Right cardiac atrium (tissue), 5 donors: Measurements from ENCODE around the gene THADA. TPM values are rescaled to one million over a fixed set of nuclear protein-coding genes. Genes with fewer than 3 reads are reported as not detected.
A peak's percentile ranks its signal among the peaks of the same experiment; 100 is the strongest.

Experiments
- ATAC-seq, 2 donors: fragments of 200-7000 bp; cut with Tn5 transposase; one replicate each; pipeline versions ENCODE4 v1.8.0 to v1.9.1; 2020; ENCODE audit warnings: moderate library complexity in 2 of 2, mild to moderate bottlenecking in 1 of 2
- DNase-seq, 3 donors: peaks; one replicate each; pipeline ENCODE4 v3.0.0-alpha.2; 2020
- H3K27ac ChIP-seq: one replicate; pipeline ENCODE4 v1.5.1; 2013; ENCODE audit warnings: mild to moderate bottlenecking, low read length, control low read depth, moderate library complexity
- H3K27me3 ChIP-seq: one replicate; pipeline ENCODE4 v1.6.1; 2013; ENCODE audit not compliant: control insufficient read depth, insufficient read depth
- H3K4me1 ChIP-seq: one replicate; pipeline ENCODE4 v1.6.1; 2013; ENCODE audit warnings: low read length; ENCODE audit not compliant: control insufficient read depth, insufficient read depth
- H3K4me3 ChIP-seq: one replicate; pipeline ENCODE4 v1.5.1; 2013; ENCODE audit warnings: low read length, control low read depth
- H3K9me3 ChIP-seq: one replicate; pipeline ENCODE4 v1.6.1; 2013; ENCODE audit warnings: low read length; ENCODE audit not compliant: control insufficient read depth
- WGBS: extraction: QIAGEN DNeasy Blood & Tissue Kit; methylation state at CpG from one replicate; pipeline ENCODE4 v1.1.7; 2013; 5-methylcytosine and 5-hydroxymethylcytosine counted together
- intact Hi-C, 4 donors: fragments of 100-400 bp; cut with DNase I; formaldehyde crosslinking; loops; one replicate each; pipeline versions ENCODE4 v1.11.0 to v1.14.0; 2022 to 2023
- polyA plus RNA-seq: library from polyadenylated mRNA; stranded (reverse); fragments of 200-250 nt; gene quantifications from one replicate; pipeline ENCODE4 v1.2.3, GENCODE V29; 2013
- total RNA-seq, 4 donors: library from RNA; stranded (reverse); fragmentation: NEBNext Ultra II Directional; extraction: Animal tissue kit (Norgen Biotek cat#: 25700); gene quantifications; one replicate each; pipeline ENCODE4 v1.2.1, GENCODE V29; 2021
- donor health status: healthy with polysubstance abuse.
- donor health status: DM: no; HTN: yes; CAD: no.
- donor health status: DM: no; HTN: no; CAD: no.
- donor health status: DM: no; HTN: yes; CAD: no; lungs with severe emphysema.
- donor health status: DM: yes; HTN: yes; CAD: no.

Gene THADA
- total and polyA plus RNA-seq, 5 donors: 10.6 to 20.7 (median 19.8) TPM

DNA sequence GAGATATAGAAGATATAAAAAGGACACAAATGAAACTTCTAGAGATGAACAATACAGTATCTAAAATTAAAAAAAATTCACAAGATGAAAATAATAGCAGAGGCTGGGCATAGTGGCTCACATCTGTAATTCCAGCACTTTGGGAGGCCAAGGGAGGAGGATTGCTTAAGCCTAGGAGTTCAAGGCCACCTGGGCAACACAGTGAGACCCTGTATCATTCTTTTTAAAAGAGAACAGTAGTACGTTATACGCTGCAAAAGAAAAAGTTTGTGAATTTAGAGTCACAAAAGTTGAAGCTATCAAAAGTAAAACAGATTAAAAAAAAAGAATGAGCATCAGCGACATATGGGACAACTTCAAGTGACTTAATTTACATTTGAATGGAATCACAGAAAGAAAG is 287.9 kb downstream of the THADA start:
- DNase-seq (no peak), ATAC-seq (no peak)
- no peak overlapping the region for H3K4me3 ChIP-seq
- intact Hi-C loops: no loop called here
- no peaks in the 10 kb centered on the region for H3K27me3 ChIP-seq
- WGBS: 97% methylated on average over 3 of the region's 3 CpGs
- peaks cover 18% of the 10 kb centered on the region for H3K4me1 ChIP-seq
- H3K27ac ChIP-seq: no peak overlapping the region
- H3K9me3 ChIP-seq: no peaks in the 10 kb centered on the region

DNA sequence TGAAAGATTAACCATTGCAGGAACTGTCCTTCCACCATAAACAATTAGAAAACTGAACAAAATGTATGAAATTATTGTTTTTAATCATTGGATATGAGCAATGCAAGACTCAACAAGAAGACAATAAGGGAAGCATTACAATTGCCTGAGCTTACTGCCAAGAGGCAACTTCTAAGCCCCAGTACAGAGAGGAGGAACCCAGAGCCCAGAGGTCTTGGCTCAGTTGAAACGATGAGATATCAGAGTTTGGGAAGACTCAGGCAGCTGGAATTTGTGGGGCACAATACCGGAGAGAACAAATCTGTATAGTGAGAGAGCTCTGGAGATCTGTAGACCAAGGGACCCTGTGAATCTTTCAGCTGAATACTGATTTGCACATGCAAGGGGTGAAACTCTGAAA is 288.8 kb downstream of the THADA start:
- ATAC-seq (no peak), DNase-seq (no peak)
- no peaks in the 10 kb centered on the region for H3K27me3 ChIP-seq
- no peak overlapping the region for H3K27ac ChIP-seq
- intact Hi-C loops: no loop called here
- no peaks in the 10 kb centered on the region for H3K9me3 ChIP-seq
- H3K4me3 ChIP-seq: no peak overlapping the region
- H3K4me1 ChIP-seq: peaks cover 18% of the 10 kb centered on the region
- WGBS: 35% methylated on average over 2 of the region's 2 CpGs

DNA sequence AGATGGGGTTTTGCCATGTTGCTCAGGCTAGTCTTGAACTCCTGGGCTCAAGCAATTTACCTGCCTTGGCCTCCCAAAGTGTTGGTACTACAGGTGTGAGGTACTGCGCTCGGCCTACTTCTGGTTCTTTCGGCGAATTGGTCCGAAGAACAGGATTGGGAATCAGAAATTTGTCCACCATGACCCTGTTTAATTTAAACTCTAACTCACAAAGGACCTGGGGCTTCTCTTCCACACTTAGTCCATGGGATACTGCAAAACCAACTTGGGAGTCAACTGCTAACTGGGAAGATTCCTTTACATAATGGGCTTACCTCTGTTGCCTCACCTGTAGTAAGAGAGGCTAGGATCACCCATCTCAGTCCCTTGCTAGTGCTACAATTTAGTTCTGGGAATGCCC is 289.6 kb downstream of the THADA start:
- Histone ChIP-seq H3K27ac (peak overlapping the region; percentile 94), H3K9me3 (no peaks in the 10 kb centered on the region), H3K4me1 (peaks cover 19% of the 10 kb centered on the region), H3K4me3 (no peak overlapping the region), H3K27me3 (no peaks in the 10 kb centered on the region)
- ATAC-seq: no peak
- intact Hi-C loops: no loop called here
- WGBS: 99% methylated on average over 5 of the region's 5 CpGs
- DNase-seq: no peak

DNA sequence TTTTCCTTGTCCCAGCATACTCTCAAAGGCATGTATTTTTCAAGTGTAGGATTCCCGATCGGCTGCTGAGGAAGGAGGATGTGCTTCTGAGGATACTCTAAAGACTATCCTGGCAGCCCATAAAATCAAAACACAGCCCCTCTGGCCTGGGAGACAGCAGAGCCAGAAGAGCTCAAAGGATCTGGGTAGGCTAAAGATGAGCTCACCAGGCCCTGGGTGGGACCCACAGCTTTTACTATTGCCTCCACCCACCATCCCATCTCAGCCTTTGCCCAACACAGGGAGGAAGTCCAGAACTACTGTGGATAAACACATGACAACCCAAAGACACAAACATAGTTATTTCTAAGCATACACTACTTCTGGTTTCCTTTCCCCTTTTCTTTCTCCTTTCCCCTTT is 290.3 kb downstream of the THADA start:
- intact Hi-C loops: no loop called here
- H3K4me1 ChIP-seq: peaks cover 22% of the 10 kb centered on the region
- peak overlapping the region; percentile 92 for H3K27ac ChIP-seq
- H3K27me3 ChIP-seq: no peaks in the 10 kb centered on the region
- ATAC-seq: peak; percentile 79 to 85
- 41% methylated on average over 2 of the region's 2 CpGs for WGBS
- DNase-seq: peak; percentile 63 to 80 (median 79)
- H3K9me3 ChIP-seq: no peaks in the 10 kb centered on the region
- no peak overlapping the region for H3K4me3 ChIP-seq

DNA sequence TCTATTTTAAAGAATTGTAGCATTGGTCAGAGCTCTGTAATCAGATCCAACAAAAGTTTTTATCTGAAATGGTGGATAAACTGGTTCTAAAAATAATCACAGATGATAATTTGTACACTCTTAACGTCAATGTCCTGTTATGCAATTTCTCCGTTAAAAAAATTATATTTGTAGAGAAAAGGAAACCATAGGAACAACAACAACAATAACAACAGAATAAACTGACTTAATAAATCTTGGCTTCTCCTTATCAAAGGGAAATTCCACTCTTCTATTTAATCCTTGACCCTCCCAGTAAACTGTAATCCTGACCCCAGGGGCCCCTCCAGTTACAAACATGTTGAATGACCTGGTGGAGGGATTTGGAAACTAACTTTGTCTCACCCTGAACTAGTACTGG is 290.8 kb downstream of the THADA start:
- H3K4me1 ChIP-seq: peaks cover 22% of the 10 kb centered on the region
- intact Hi-C loops: no loop called here
- no peaks in the 10 kb centered on the region for H3K9me3 ChIP-seq
- H3K27me3 ChIP-seq: no peaks in the 10 kb centered on the region
- DNase-seq: peak in 2 of 3 donors; percentile 56 to 79
- no peak overlapping the region for H3K4me3 ChIP-seq
- ATAC-seq: peak; percentile 77 to 82
- WGBS: 2% methylated on average over 2 of the region's 2 CpGs
- peak overlapping the region; percentile 92 for H3K27ac ChIP-seq

DNA sequence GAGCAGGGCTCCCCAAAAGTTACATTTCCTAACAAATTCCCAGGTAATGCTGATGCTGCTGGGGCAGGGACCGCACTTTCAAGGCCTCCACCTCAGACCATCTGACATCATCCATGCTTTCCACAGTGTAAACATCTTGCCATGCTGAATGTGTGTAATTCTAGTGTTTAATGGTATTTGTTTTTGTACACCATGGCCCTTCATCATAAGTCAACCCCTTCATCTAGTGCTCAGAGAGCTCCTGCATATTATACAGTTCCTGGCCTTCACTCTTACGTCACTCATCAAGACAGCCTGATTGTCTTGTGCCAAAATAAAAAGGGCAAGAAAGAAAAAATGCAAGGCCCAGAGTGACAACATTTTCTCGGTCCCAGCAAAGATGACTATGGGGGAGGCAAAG is 291.9 kb downstream of the THADA start:
- WGBS: 63% methylated on average over 3 of the region's 3 CpGs
- Histone ChIP-seq H3K27me3 (no peaks in the 10 kb centered on the region), H3K9me3 (no peaks in the 10 kb centered on the region), H3K27ac (peak overlapping the region; percentile 86), H3K4me1 (peaks cover 22% of the 10 kb centered on the region), H3K4me3 (no peak overlapping the region)
- intact Hi-C loops: no loop called here
- DNase-seq: no peak
- ATAC-seq: peak in 1 of 2 donors; percentile 46

DNA sequence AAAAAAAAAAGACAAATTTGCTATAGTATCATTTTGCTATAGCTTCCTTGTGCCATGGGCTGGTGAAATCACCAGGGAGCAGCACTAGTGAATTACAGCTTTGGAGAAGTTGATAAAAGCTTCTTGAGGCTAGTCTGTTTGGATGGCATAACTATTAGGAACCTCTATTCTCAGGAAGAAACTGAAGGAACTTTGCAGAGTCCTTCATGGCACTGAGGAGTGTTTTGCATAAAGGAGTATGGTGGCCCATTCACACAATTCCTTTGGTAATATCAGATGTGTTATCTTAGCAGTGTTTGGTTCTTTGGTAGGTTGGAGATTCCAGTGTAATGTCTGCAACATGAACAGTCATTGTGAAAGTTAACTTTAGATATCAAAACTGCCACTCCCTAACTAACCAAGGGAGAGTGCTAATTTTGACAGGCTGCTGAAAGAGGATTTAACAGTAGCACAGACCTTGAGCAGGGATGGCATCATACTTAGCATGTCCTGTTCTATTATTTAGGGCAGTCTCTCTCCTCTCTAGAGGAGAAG is 292.8 kb downstream of the THADA start:
- Histone ChIP-seq H3K27ac (no peak overlapping the region), H3K4me1 (peaks cover 22% of the 10 kb centered on the region), H3K27me3 (no peaks in the 10 kb centered on the region), H3K4me3 (no peak overlapping the region), H3K9me3 (no peaks in the 10 kb centered on the region)
- DNase-seq (no peak), ATAC-seq (peak in 1 of 2 donors; percentile 23)
- intact Hi-C loops: no loop called here

DNA sequence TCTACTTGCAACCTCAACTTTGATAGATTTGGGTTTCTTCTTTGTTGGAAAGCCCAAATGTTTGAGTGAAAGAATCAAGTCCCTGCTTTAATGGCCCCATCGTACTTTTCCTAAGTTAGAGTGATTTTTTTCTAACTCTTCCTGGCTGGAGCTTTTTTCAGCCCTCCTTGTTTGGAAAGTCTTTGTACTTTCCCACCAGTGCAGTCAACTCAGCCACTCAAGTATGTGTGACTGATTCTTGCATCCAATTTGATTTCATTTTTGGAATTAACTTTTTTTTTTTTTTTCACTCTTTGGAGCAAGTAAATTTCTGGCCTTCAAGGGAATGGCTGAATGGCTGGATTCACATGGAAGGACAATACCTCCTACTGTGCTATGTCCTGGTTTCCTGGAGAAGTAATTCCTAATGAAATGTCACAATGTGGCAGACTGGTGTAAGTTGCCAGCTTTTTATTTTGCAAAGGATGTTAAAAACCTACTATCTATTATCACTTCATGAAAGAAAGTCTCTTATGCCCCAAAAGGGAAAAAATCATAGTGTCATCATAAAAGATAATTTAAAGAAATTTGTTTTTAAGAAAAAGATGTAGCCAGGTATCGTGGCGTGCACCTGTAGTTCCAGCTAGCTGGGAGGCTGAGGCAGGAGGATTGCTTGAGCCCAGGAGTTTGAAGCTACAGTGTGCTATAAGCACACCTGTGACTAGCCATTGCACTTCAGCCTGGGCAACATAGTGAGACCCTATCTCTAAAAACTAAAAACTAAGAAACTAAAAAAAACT is 293.5 kb downstream of the THADA start:
- ATAC-seq (no peak), DNase-seq (no peak)
- no peaks in the 10 kb centered on the region for H3K27me3 ChIP-seq
- no peaks in the 10 kb centered on the region for H3K9me3 ChIP-seq
- 76% methylated on average over 3 of the region's 3 CpGs for WGBS
- peaks cover 22% of the 10 kb centered on the region for H3K4me1 ChIP-seq
- H3K4me3 ChIP-seq: no peak overlapping the region
- peak overlapping the region; percentile 71 for H3K27ac ChIP-seq
- intact Hi-C loops: no loop called here

DNA sequence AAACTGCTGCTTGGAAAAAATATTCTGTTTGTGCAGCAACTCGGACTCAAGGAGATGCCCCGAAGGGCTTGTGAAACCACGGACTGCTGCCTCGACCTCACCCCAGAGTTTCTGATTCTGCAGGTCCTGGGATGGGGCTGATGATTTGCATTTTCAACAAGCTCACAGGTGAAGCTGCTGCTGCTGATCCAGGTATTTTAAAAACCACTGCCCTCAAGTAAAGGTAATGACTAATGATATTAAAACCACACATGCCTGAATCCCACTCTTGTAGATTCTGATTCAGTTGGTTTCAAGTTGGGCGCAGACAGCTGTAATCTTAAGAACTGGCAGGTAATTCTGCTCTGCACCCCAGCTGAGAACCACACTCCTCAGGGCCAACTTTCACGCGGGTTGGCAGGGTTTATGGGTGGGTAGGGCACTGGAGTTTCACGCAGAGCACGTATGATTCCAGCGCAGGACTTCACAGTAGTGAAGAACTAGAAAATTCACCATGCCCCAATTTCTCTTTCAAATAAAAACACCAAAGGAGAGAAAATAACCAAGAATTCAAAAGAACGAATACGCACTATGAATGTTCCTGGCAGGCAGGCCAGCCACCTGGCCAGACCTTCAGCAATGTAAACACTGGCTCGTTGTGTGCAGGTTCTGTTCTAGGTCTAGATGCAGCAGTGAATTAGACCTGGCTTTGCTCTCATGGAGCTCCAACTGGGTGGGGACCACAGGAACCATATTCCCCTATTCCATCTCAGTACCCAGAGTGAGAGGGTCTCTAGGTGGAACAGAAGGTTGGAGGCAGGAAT is 294.9 kb downstream of the THADA start:
- Histone ChIP-seq H3K4me3 (no peak overlapping the region), H3K4me1 (peaks cover 17% of the 10 kb centered on the region), H3K27ac (peak overlapping the region; percentile 72), H3K27me3 (no peaks in the 10 kb centered on the region), H3K9me3 (no peaks in the 10 kb centered on the region)
- intact Hi-C loops: no loop called here
- DNase-seq (no peak), ATAC-seq (peak in 1 of 2 donors; percentile 7)
- 74% methylated on average over 13 of the region's 13 CpGs for WGBS

DNA sequence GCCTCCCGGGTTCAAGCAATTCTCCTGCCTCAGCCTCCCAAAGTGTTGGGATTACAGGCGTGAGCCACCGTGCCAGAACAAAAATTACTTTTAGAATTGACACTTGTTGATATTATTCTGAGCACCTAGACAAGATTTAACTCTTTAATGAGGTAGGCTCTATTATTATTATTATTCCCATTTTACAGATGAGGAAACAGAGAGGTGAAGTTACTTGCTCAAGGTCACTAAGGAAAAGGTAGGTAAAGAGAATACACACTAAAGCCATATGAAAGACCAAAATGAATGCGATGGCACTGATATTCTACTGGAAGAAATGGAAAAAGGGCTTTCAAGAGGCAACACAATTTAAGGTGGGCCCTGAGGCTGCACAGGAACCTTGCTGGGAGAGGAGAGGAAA is 295.6 kb downstream of the THADA start:
- Histone ChIP-seq H3K4me3 (no peak overlapping the region), H3K27ac (peak overlapping the region; percentile 81), H3K4me1 (peaks cover 13% of the 10 kb centered on the region), H3K9me3 (no peaks in the 10 kb centered on the region), H3K27me3 (no peaks in the 10 kb centered on the region)
- 94% methylated on average over 4 of the region's 4 CpGs for WGBS
- DNase-seq (no peak), ATAC-seq (no peak)
- intact Hi-C loops: no loop called here

DNA sequence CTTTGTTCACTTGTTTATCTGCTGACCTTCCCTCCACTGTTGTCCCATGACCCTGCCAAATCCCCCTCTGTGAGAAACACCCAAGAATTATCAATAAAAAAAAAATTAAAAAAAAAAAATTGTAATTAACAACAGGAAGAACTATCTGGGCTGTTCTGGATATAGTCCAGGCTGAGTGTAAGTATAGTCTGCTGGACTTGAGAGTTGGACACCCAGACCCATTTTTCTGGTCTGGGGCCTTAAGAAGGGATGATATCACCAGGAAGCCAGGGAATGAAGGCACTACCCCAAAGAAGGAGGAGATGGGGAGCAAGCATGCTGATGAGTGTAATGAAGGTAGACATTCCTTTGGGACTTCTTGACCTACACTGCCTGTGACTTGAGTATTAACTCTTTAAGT is 297.3 kb downstream of the THADA start:
- intact Hi-C loops: no loop called here
- no peaks in the 10 kb centered on the region for H3K9me3 ChIP-seq
- peak overlapping the region; percentile 78 for H3K27ac ChIP-seq
- H3K27me3 ChIP-seq: no peaks in the 10 kb centered on the region
- DNase-seq (no peak), ATAC-seq (no peak)
- peaks cover 11% of the 10 kb centered on the region for H3K4me1 ChIP-seq
- H3K4me3 ChIP-seq: no peak overlapping the region
